PC-3 (cell line): Measurements from ENCODE around the gene PLEKHA1.

Experiments used
- CTCF ChIP-seq: fragments of 300-600 bp; sonication (generic); conservative IDR thresholded peaks from 2 replicates; pipeline ENCODE4 v1.5.1; 2017; ENCODE audit warnings: antibody characterized with exemption, low read depth, mild to moderate bottlenecking, low read length
- EZH2 ChIP-seq: fragments of 300-600 bp; sonication (generic); IDR thresholded peaks from one replicate; pipeline ENCODE4 v1.6.1; 2017; ENCODE audit warnings: antibody characterized with exemption, mild to moderate bottlenecking, low read length; ENCODE audit not compliant: unreplicated experiment

- TF ChIP-seq EZH2 (no peak), CTCF (no peak)
Observed at GRCh38 chr10:122413327-122413726, 38.8 kb downstream of the PLEKHA1 start.
